ENCODE measurements around the gene SCYGR5.

DNA sequence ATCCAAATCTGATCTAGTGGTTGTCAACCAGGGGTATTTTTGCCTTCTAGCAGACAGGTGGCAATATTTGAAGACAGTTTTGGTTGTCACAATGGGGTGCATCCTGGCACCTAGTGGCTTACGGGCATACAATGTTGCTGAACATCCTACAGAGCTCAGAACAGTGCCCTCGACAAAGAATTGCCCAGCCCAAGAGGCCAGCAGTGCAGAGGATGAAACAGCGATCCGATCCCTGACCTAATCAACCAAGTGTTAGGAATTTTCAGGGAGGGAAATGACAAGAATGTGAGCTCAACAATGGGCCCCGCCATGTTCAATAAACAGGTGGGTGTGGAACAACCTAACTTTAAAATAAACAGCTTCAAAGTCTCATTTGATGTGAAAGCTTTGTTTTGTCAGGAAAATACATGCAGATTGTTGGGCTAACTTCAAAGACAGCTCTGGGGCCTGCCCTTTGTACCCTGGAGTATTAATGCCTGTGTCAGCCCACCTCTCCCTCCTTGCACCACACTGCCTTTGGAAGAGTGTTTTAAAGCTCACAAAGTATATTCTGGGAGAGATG lies 22.5 kb upstream of the SCYGR5 start:
- TF ChIP-seq ZNF274 (IDR thresholded peaks at IDR 0.05; ENCODE audit: borderline replicate concordance, extremely low read depth, low read length) (no peak), CTCF (IDR thresholded peaks at IDR 0.05; ENCODE audit: control extremely low read depth in 1 of 3, insufficient read depth in 1 of 3, low read depth in 1 of 3, low read length in 3 of 3) (peak in 1 of 3 experiments; percentile 26; a peak in 2 of 4 replicates), RFX5 (IDR thresholded peaks at IDR 0.05; ENCODE audit: borderline replicate concordance, low read depth, low read length) (no peak), POLR2A (IDR thresholded peaks at IDR 0.05; ENCODE audit: control extremely low read depth in 1 of 2, low read depth in 2 of 2, low read length in 2 of 2) (no peak), SIN3A (conservative IDR thresholded peaks at IDR 0.05 in 1 of 2, IDR thresholded peaks at IDR 0.05 in 1 of 2; ENCODE audit: low read depth in 1 of 2, low read length in 2 of 2) (no peak)
